HEK293 (cell line): ENCODE measurements around the gene SEMA4C.

ENCODE experiments used
- CTCF ChIA-PET: fragments of 350-600 bp; formaldehyde crosslinking; extraction: SDS; loops from one replicate; lab custom pipeline; 2021; ENCODE audit warnings: antibody characterized with exemption; lab: Yijun Ruan, JAX
- POLR2A ChIA-PET: fragments of 300-600 bp; formaldehyde crosslinking; extraction: SDS; loops from one replicate; lab custom pipeline; 2020; ENCODE audit warnings: antibody characterized with exemption, inconsistent platforms; lab: Yijun Ruan, JAX
- H3K27ac ChIP-seq: fragments of 200-500 bp; sonication (Bioruptor generic); 2 replicates; pipeline ENCODE4 v1.5.1; 2014; ENCODE audit warnings: low read depth, low read length, control low read depth, inconsistent platforms; ENCODE audit errors: extremely low read depth
- H3K36me3 ChIP-seq, 2 experiments: fragments of 200-500 bp in 1 of 2; sonication (Bioruptor generic) in 1 of 2; 1 replicate in 1 of 2; 2 replicates in 1 of 2; pipeline ENCODE4 v1.5.1; 2014 to 2017; ENCODE audit warnings: inconsistent platforms in 2 of 2, low read length in 2 of 2; ENCODE audit not compliant: control insufficient read depth in 2 of 2, insufficient read depth in 1 of 2
- H3K4me1 ChIP-seq: fragments of 200-500 bp; sonication (Bioruptor generic); 2 replicates; pipeline ENCODE4 v1.5.1; 2014; ENCODE audit warnings: mild to moderate bottlenecking, low read length, inconsistent platforms; ENCODE audit not compliant: control insufficient read depth, insufficient read depth
- H3K4me3 ChIP-seq: 2 replicates; pipeline ENCODE4 v1.5.1; 2011; ENCODE audit warnings: low read depth, mild to moderate bottlenecking, control low read depth, low read length, moderate library complexity
- H3K9me3 ChIP-seq: fragments of 200-500 bp; sonication (Bioruptor generic); 2 replicates; pipeline ENCODE4 v1.5.1; 2014; ENCODE audit warnings: low read depth, low read length, inconsistent platforms; ENCODE audit not compliant: control insufficient read depth, insufficient read depth
- GFI1B ChIP-seq: fragments of 450-650 bp; formaldehyde crosslinking; IDR thresholded peaks from 2 replicates; pipeline ENCODE4 v1.5.1; 2016; ENCODE audit warnings: missing biosample characterization, missing genetic modification characterization
- KLF7 ChIP-seq: fragments of 450-650 bp; formaldehyde crosslinking; IDR thresholded peaks from 2 replicates; pipeline ENCODE4 v1.5.1; 2016; ENCODE audit warnings: missing biosample characterization, missing genetic modification characterization, borderline replicate concordance
- KLF8 ChIP-seq: fragments of 450-650 bp; formaldehyde crosslinking; IDR thresholded peaks from 2 replicates; pipeline ENCODE4 v1.5.1; 2016; ENCODE audit warnings: missing biosample characterization, missing genetic modification characterization
- KLF9 ChIP-seq: fragments of 450-650 bp; formaldehyde crosslinking; IDR thresholded peaks from 2 replicates; pipeline ENCODE4 v1.5.1; 2016; ENCODE audit warnings: missing biosample characterization, missing genetic modification characterization, low read depth
- YY2 ChIP-seq: fragments of 450-650 bp; formaldehyde crosslinking; IDR thresholded peaks from 2 replicates; pipeline ENCODE4 v1.5.1; 2016; ENCODE audit warnings: missing biosample characterization, missing genetic modification characterization
- ZBTB7A ChIP-seq: fragments of 450-650 bp; formaldehyde crosslinking; IDR thresholded peaks from 2 replicates; pipeline ENCODE4 v1.5.1; 2016; ENCODE audit warnings: low read depth, missing biosample characterization, missing genetic modification characterization
- ZBTB8A ChIP-seq: fragments of 450-650 bp; formaldehyde crosslinking; IDR thresholded peaks from 2 replicates; pipeline ENCODE4 v1.5.1; 2016; ENCODE audit warnings: missing biosample characterization, missing genetic modification characterization
- ZNF23 ChIP-seq: fragments of 450-650 bp; formaldehyde crosslinking; IDR thresholded peaks from 2 replicates; pipeline ENCODE4 v1.5.1; 2016; ENCODE audit warnings: missing biosample characterization, missing genetic modification characterization, borderline replicate concordance
- ZNF610 ChIP-seq: fragments of 450-650 bp; formaldehyde crosslinking; IDR thresholded peaks from 2 replicates; pipeline ENCODE4 v1.5.1; 2016; ENCODE audit warnings: missing biosample characterization, missing genetic modification characterization, borderline replicate concordance
- ZNF624 ChIP-seq: fragments of 450-650 bp; formaldehyde crosslinking; IDR thresholded peaks from 2 replicates; pipeline ENCODE4 v1.5.1; 2017; ENCODE audit warnings: missing biosample characterization, missing genetic modification characterization
- ZNF791 ChIP-seq: fragments of 450-650 bp; formaldehyde crosslinking; IDR thresholded peaks from 2 replicates; pipeline ENCODE4 v1.5.1; 2016; ENCODE audit warnings: missing biosample characterization, missing genetic modification characterization
- ZXDB ChIP-seq: fragments of 450-650 bp; formaldehyde crosslinking; IDR thresholded peaks from 2 replicates; pipeline ENCODE4 v1.5.1; 2016; ENCODE audit warnings: missing biosample characterization, missing genetic modification characterization
- TF ChIP-seq, protein P1 (sequence below): fragments of 450-650 bp; formaldehyde crosslinking; IDR thresholded peaks from 2 replicates; pipeline ENCODE4 v1.5.1; 2016; ENCODE audit warnings: missing biosample characterization, missing genetic modification characterization, borderline replicate concordance
- TF ChIP-seq, protein P2 (sequence below): fragments of 450-650 bp; formaldehyde crosslinking; IDR thresholded peaks from 2 replicates; pipeline ENCODE4 v1.5.1; 2016; ENCODE audit warnings: missing biosample characterization, missing genetic modification characterization

Gene SEMA4C

DNA sequence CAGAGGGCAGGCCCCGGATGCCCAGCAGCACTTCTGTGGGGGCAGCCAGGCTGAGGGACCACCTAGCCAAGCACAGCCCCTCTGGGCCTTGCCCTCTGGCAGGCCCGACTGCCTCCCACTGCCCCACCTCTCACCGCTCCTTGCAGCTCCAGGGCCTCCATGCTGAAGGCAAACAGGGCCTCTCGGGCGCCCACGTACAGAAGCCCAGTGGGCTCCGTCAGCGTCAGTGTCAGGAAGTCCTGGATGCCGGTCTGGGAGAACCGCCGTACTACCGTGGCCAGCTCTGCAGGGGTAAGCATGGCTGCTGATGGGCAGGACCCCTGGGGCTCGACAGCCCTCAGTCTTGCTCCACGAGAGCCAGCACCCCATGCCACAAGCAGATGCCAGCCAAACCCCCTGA, 3.7 kb downstream of the SEMA4C start (continued):
- TF ChIP-seq, protein P1, sequence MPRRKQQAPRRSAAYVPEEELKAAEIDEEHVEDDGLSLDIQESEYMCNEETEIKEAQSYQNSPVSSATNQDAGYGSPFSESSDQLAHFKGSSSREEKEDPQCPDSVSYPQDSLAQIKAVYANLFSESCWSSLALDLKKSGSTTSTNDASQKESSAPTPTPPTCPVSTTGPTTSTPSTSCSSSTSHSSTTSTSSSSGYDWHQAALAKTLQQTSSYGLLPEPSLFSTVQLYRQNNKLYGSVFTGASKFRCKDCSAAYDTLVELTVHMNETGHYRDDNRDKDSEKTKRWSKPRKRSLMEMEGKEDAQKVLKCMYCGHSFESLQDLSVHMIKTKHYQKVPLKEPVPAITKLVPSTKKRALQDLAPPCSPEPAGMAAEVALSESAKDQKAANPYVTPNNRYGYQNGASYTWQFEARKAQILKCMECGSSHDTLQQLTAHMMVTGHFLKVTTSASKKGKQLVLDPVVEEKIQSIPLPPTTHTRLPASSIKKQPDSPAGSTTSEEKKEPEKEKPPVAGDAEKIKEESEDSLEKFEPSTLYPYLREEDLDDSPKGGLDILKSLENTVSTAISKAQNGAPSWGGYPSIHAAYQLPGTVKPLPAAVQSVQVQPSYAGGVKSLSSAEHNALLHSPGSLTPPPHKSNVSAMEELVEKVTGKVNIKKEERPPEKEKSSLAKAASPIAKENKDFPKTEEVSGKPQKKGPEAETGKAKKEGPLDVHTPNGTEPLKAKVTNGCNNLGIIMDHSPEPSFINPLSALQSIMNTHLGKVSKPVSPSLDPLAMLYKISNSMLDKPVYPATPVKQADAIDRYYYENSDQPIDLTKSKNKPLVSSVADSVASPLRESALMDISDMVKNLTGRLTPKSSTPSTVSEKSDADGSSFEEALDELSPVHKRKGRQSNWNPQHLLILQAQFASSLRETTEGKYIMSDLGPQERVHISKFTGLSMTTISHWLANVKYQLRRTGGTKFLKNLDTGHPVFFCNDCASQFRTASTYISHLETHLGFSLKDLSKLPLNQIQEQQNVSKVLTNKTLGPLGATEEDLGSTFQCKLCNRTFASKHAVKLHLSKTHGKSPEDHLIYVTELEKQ (tag by site-specific recombination), result no peak
- TF ChIP-seq GFI1B (tag by site-specific recombination) (no peak), ZBTB7A (tag by site-specific recombination) (no peak), ZNF610 (tag by site-specific recombination) (no peak)
- TF ChIP-seq, all 188 proteins: peak for 0

DNA sequence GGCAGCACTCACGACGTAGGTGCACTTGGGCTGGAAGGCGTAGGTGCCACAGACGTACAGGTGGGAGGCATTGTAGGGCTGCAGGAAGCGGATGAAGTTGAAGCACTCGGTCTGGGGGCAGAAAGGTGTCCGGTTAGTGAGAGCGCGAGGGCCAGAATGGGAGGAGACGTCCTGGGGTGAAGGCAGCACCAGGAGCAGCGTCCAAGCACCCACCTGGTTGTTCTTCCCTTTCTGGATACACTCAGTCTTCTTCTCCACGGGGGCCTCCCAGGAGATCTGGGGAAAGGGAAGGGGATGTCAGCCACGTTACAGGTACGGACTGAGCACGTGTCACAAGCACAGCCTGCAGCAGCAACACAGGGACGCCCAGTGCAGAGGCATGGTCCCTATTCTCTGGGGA, 4.2 kb downstream of the SEMA4C start:
- POLR2A ChIA-PET, result interaction anchor here (3.7 kb wide), 1 partner anchor 8 kb away, joined by 39 read pairs; the partner anchor contains the start of gene ANKRD39
- no peak for TF ChIP-seq KLF9 (tag by site-specific recombination)
- no peak for TF ChIP-seq YY2
- no peak for TF ChIP-seq ZXDB (tag by site-specific recombination)
- TF ChIP-seq, all 188 proteins: peak for 0
- Histone ChIP-seq H3K4me3 (no peak overlapping the region), H3K4me1 (peaks cover 3% of the 10 kb centered on the region; the same call in 1 of the 2 replicates), H3K27ac (no peak overlapping the region), H3K36me3 (peaks cover 0 to 66% of the 10 kb centered on the region in 2 experiments; a peak in 1 of 3 replicates), H3K9me3 (no peaks in the 10 kb centered on the region)
- CTCF ChIA-PET, result interaction anchor here (0.7 kb wide), 1 partner anchor 197 kb away, joined by 3 read pairs; no protein-coding TSS in a partner anchor

DNA sequence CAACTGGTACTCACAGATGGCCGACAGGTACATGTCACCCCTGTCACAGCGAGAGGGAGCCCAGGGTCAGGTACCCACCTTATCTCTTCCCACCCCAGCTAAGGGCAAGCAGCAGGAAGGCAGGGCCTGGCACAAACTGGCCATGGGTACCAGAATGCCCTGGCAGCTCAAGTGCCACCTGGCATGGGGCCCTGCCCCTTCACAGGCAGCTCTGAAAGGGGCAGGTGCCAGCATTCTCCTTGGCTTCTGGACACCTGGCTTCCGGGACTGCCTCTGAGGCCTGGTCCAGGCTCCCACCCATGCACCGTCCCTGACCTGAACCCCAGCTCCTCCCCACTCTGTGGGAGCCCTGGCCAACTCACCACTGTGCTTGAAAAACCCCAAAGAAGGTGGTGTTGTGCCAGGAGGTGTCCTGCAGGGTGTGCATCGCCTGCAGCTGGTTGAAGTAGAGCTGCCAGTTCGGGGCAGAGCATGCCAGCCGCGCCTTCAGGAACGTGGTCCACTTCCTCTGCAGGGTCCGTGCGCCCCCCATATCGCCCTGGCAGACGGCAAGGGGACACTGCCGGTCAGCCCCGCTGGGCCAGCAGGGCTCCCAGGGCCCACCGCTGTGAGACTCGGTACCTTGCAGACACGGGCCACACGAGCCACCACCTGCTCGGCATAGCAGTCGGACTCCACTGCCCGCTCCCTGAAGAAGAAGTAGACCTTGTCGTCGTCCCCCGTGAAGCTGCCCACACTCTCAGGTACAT, 5.4 kb downstream of the SEMA4C start:
- TF ChIP-seq ZNF624 (no peak), ZNF23 (tag by site-specific recombination) (no peak), ZNF791 (tag by site-specific recombination) (no peak), ZBTB8A (no peak), KLF7 (tag by site-specific recombination) (no peak), KLF8 (tag by site-specific recombination) (no peak)
- TF ChIP-seq, protein P2, sequence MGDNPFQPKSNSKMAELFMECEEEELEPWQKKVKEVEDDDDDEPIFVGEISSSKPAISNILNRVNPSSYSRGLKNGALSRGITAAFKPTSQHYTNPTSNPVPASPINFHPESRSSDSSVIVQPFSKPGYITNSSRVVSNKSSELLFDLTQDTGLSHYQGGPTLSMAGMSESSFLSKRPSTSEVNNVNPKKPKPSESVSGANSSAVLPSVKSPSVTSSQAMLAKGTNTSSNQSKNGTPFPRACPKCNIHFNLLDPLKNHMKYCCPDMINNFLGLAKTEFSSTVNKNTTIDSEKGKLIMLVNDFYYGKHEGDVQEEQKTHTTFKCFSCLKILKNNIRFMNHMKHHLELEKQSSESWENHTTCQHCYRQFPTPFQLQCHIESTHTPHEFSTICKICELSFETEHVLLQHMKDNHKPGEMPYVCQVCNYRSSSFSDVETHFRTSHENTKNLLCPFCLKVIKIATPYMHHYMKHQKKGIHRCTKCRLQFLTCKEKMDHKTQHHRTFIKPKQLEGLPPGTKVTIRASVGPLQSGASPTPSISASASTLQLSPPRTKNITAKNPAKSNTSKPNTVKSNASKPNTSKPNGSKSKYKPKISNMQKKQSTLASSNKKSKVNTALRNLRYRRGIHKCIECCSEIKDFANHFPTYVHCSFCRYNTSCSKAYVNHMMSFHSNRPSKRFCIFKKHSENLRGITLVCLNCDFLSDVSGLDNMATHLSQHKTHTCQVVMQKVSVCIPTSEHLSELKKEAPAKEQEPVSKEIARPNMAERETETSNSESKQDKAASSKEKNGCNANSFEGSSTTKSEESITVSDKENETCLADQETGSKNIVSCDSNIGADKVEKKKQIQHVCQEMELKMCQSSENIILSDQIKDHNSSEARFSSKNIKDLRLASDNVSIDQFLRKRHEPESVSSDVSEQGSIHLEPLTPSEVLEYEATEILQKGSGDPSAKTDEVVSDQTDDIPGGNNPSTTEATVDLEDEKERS (tag by site-specific recombination), result no peak
- Histone ChIP-seq H3K4me1 (peaks cover 3% of the 10 kb centered on the region; the same call in 1 of the 2 replicates), H3K27ac (no peak overlapping the region), H3K4me3 (no peak overlapping the region), H3K36me3 (peaks cover 0 to 74% of the 10 kb centered on the region in 2 experiments; a peak in 1 of 3 replicates), H3K9me3 (no peaks in the 10 kb centered on the region)
- ChIA-PET POLR2A (no interaction called here), CTCF (interaction anchor here (0.5 kb wide), 1 partner anchor 528 kb away, joined by 3 read pairs; no protein-coding TSS in a partner anchor)
